GM23338 (cell line): ENCODE data around the gene VOPP1. TPM values are rescaled to one million over a fixed set of nuclear protein-coding genes. Genes with fewer than 3 reads are reported as not detected.
A peak's percentile ranks its signal among the peaks of the same experiment; 100 is the strongest.

ENCODE experiments used
- ATAC-seq: fragments of 200-7000 bp; cut with Tn5 transposase; 3 replicates; pipeline ENCODE4 v1.9.1; 2020
- DNase-seq: peaks from one replicate; pipeline ENCODE4 v3.0.0-alpha.2; 2015; ENCODE audit warnings: low spot score
- H2AFZ ChIP-seq: fragments of 200-600 bp; sonication (generic); 2 replicates; pipeline ENCODE4 v1.8.0; 2016; ENCODE audit warnings: antibody characterized with exemption, mild to moderate bottlenecking, moderate library complexity
- H3F3A ChIP-seq: fragments of 200-600 bp; sonication (generic); replicated peaks from 2 replicates; pipeline ENCODE4 v1.8.0; 2017; ENCODE audit warnings: antibody characterized with exemption, mixed run types, low read depth
- H3K27ac ChIP-seq: fragments of 200-600 bp; sonication (generic); 2 replicates; pipeline ENCODE4 v1.6.1; 2016; ENCODE audit warnings: low read depth
- H3K27me3 ChIP-seq: fragments of 200-600 bp; sonication (generic); 2 replicates; pipeline ENCODE4 v1.8.0; 2016; ENCODE audit warnings: mild to moderate bottlenecking, mixed run types, moderate library complexity; ENCODE audit not compliant: insufficient read depth
- H3K36me3 ChIP-seq: fragments of 200-600 bp; sonication (generic); 2 replicates; pipeline ENCODE4 v1.8.0; 2016; ENCODE audit warnings: mild to moderate bottlenecking; ENCODE audit not compliant: insufficient read depth
- H3K4me1 ChIP-seq: fragments of 200-600 bp; sonication (generic); 2 replicates; pipeline ENCODE4 v1.8.0; 2016; ENCODE audit warnings: mild to moderate bottlenecking, moderate library complexity; ENCODE audit not compliant: insufficient read depth
- H3K4me2 ChIP-seq: fragments of 200-600 bp; sonication (generic); 2 replicates; pipeline ENCODE4 v1.7.1; 2017; ENCODE audit warnings: mixed run types
- H3K4me3 ChIP-seq: fragments of 200-600 bp; sonication (generic); 2 replicates; pipeline ENCODE4 v1.6.1; 2016; ENCODE audit warnings: mixed run types
- H3K79me2 ChIP-seq: fragments of 200-600 bp; sonication (generic); replicated peaks from 2 replicates; pipeline ENCODE4 v1.8.0; 2017; ENCODE audit warnings: mild to moderate bottlenecking; ENCODE audit not compliant: insufficient read depth
- H3K9me2 ChIP-seq: fragments of 200-600 bp; sonication (generic); 2 replicates; pipeline ENCODE4 v1.8.0; 2017; ENCODE audit not compliant: insufficient read depth
- H4K20me1 ChIP-seq: fragments of 200-600 bp; sonication (generic); replicated peaks from 2 replicates; pipeline ENCODE4 v1.8.0; 2017; ENCODE audit warnings: mild to moderate bottlenecking; ENCODE audit not compliant: insufficient read depth
- H3K27ac Mint-ChIP-seq: 2 replicates; pipeline ENCODE4 v1.8.0; 2020; ENCODE audit warnings: inconsistent platforms, mild to moderate bottlenecking, moderate library complexity, mixed read lengths
- H3K27me3 Mint-ChIP-seq: 3 replicates; pipeline ENCODE4 v1.8.0; 2022; ENCODE audit warnings: low read depth, mild to moderate bottlenecking, moderate library complexity, mixed read lengths, inconsistent platforms; ENCODE audit not compliant: insufficient read depth, poor library complexity
- H3K36me3 Mint-ChIP-seq: 3 replicates; pipeline ENCODE4 v1.8.0; 2021; ENCODE audit warnings: low read depth, mild to moderate bottlenecking, inconsistent platforms, moderate library complexity, mixed read lengths
- H3K4me1 Mint-ChIP-seq: 3 replicates; pipeline ENCODE4 v1.8.0; 2020; ENCODE audit warnings: mild to moderate bottlenecking, inconsistent platforms, mixed read lengths
- H3K4me3 Mint-ChIP-seq: 3 replicates; pipeline ENCODE4 v1.8.0; 2021; ENCODE audit warnings: moderate library complexity, mild to moderate bottlenecking, inconsistent platforms, mixed read lengths
- H3K9me3 Mint-ChIP-seq: 3 replicates; pipeline ENCODE4 v1.8.0; 2020; ENCODE audit warnings: moderate library complexity, mild to moderate bottlenecking, inconsistent platforms, mixed read lengths
- CTCF ChIP-seq, 2 experiments: fragments of 200-600 bp in 1 of 2; sonication (generic) in 1 of 2; conservative IDR thresholded peaks; 2 replicates each; pipeline versions ENCODE4 v1.5.1 to v1.6.1; 2016 to 2017; ENCODE audit warnings: antibody characterized with exemption in 2 of 2, low read depth in 2 of 2, mild to moderate bottlenecking in 2 of 2, moderate library complexity in 1 of 2
- ETS1 ChIP-seq: IDR thresholded peaks from 2 replicates; pipeline ENCODE4 v1.6.1; 2016; ENCODE audit warnings: antibody characterized with exemption
- EZH2 ChIP-seq: fragments of 200-600 bp; sonication (generic); IDR thresholded peaks from one replicate; pipeline ENCODE4 v1.8.0; 2017; ENCODE audit warnings: antibody characterized with exemption, mild to moderate bottlenecking, low read depth; ENCODE audit not compliant: unreplicated experiment
- EZH2phosphoT487 ChIP-seq: fragments of 200-600 bp; sonication (generic); IDR thresholded peaks from one replicate; pipeline ENCODE4 v1.8.1; 2018; ENCODE audit warnings: antibody characterized with exemption; ENCODE audit not compliant: unreplicated experiment
- JUNB ChIP-seq: IDR thresholded peaks from one replicate; pipeline ENCODE4 v1.6.1; 2016; ENCODE audit warnings: antibody characterized with exemption; ENCODE audit not compliant: unreplicated experiment
- NANOG ChIP-seq: IDR thresholded peaks from 2 replicates; pipeline ENCODE4 v1.6.1; 2016; ENCODE audit warnings: antibody characterized with exemption, borderline replicate concordance
- POLR2AphosphoS5 ChIP-seq: IDR thresholded peaks from 2 replicates; pipeline ENCODE4 v1.6.1; 2016; ENCODE audit warnings: antibody characterized with exemption, low read depth
- REST ChIP-seq: IDR thresholded peaks from one replicate; pipeline ENCODE4 v1.6.1; 2018; ENCODE audit warnings: antibody characterized with exemption; ENCODE audit not compliant: unreplicated experiment
- ZNF114 ChIP-seq: fragments of 250-450 bp; sonication (Bioruptor Pico); IDR thresholded peaks from 2 replicates; pipeline ENCODE4 v1.5.0; 2020; ENCODE audit warnings: mild to moderate bottlenecking, moderate library complexity
- ZNF331 ChIP-seq: fragments of 250-450 bp; sonication (Bioruptor Pico); IDR thresholded peaks from 2 replicates; pipeline ENCODE4 v1.5.0; 2020; ENCODE audit warnings: low read depth, mild to moderate bottlenecking, moderate library complexity
- polyA plus RNA-seq: library from polyadenylated mRNA; unstranded; fragments of >200 nt; fragmentation: Nextera tagmentation; extraction: Ambion mirVana; gene quantifications from 2 replicates; pipeline ENCODE4 v1.2.1, GENCODE V29; 2016
- total RNA-seq: library from RNA; depleted of rRNA; stranded (reverse); fragments of >200 nt; shearing (Covaris generic); gene quantifications from 2 replicates; pipeline ENCODE4 v1.2.3, GENCODE V29; 2014

Gene VOPP1
- total and polyA plus RNA-seq, 2 experiments from 2014 or later: 28.2 to 73.7 TPM

GRCh38 chr7:55449992-55450535 lies 122.2 kb downstream of the VOPP1 start (continued):
- TF ChIP-seq CTCF (conservative IDR thresholded peaks at IDR 0.05; ENCODE audit: low read depth in 2 of 2): no peak
- TF ChIP-seq JUNB: no peak
- no peak for TF ChIP-seq REST
- TF ChIP-seq NANOG: no peak
- no peak for TF ChIP-seq ZNF114 (CRISPR knock-in tag)
- no peak for TF ChIP-seq ETS1
- TF ChIP-seq ZNF331 (CRISPR knock-in tag): no peak

GRCh38 chr7:55449205-55449991 lies 122.9 kb downstream of the VOPP1 start:
- Histone ChIP-seq H3K79me2 (no peaks in the 10 kb centered on the region), H3K4me1 (no peaks in the 10 kb centered on the region), H3K27ac (no peak overlapping the region), H3K4me2 (no peak overlapping the region), H3F3A (no peaks in the 10 kb centered on the region), H3K9me2 (no peaks in the 10 kb centered on the region), H4K20me1 (0 out of 2 replicates have a peak, but pooled peaks cover 4% of the 10 kb centered on the region), H3K4me3 (no peak overlapping the region), H2AFZ (no peak overlapping the region), H3K27me3 (no peaks in the 10 kb centered on the region), H3K36me3 (no peaks in the 10 kb centered on the region)
- H3K9me3 Mint-ChIP-seq: no peaks in the 10 kb centered on the region
- H3K36me3 Mint-ChIP-seq: no peaks in the 10 kb centered on the region; the same call in 2 of the 3 replicates
- H3K27me3 Mint-ChIP-seq: peaks cover 2% of the 10 kb centered on the region
- H3K4me1 Mint-ChIP-seq: no peaks in the 10 kb centered on the region
- ATAC-seq: peak; percentile 86
- no peak overlapping the region for H3K27ac Mint-ChIP-seq
- peak; percentile 38 for DNase-seq
- no peak overlapping the region for H3K4me3 Mint-ChIP-seq
- TF ChIP-seq ETS1 (no peak), CTCF (conservative IDR thresholded peaks at IDR 0.05; ENCODE audit: low read depth in 2 of 2) (no peak), EZH2 (no peak), JUNB (no peak), POLR2AphosphoS5 (no peak), NANOG (no peak), EZH2phosphoT487 (no peak), REST (no peak)
